IMR-90 (cell line): Measurements from ENCODE around the gene CIROP. TPM values are rescaled to one million over a fixed set of nuclear protein-coding genes. Genes with fewer than 3 reads are reported as not detected.

ENCODE experiments used
- ATAC-seq: fragments of 200-7000 bp; cut with Tn5 transposase; 2 replicates; pipeline ENCODE4 v1.9.1; 2020; ENCODE audit warnings: low read depth, mild to moderate bottlenecking, moderate library complexity
- BruUV-seq: library from RNA; stranded (reverse); fragments of 400-500 nt; replicated peaks from 2 replicates; lab custom pipeline; 2021; lab: Mats Ljungman, UMichigan
- CTCF ChIA-PET: fragments of 300-600 bp; formaldehyde crosslinking; extraction: SDS; loops from one replicate; lab custom pipeline; 2021; ENCODE audit warnings: antibody characterized with exemption; lab: Yijun Ruan, JAX
- POLR2A ChIA-PET: fragments of 300-600 bp; sonication (Branson Sonifier 250); formaldehyde crosslinking; loops from one replicate; lab custom pipeline; 2022; ENCODE audit warnings: antibody characterized with exemption; ENCODE audit not compliant: unreplicated experiment; lab: Charles Lee
- DNase-seq: peaks from one replicate; pipeline ENCODE4 v3.0.0; 2013
- H2AFZ ChIP-seq: replicated peaks from 2 replicates; pipeline ENCODE3; 2013; ENCODE audit warnings: low read length, mild to moderate bottlenecking; ENCODE audit not compliant: poor library complexity
- H2AK5ac ChIP-seq: 2 replicates; pipeline ENCODE4 v1.6.1; 2013; ENCODE audit warnings: low read depth, low read length, inconsistent platforms
- H2AK9ac ChIP-seq: replicated peaks from 2 replicates; pipeline ENCODE3; 2013; ENCODE audit warnings: mild to moderate bottlenecking, low read depth, low read length, moderate library complexity; ENCODE audit not compliant: poor library complexity
- H2BK120ac ChIP-seq: 2 replicates; pipeline ENCODE4 v1.6.1; 2013; ENCODE audit warnings: low read depth, low read length, inconsistent platforms
- H2BK15ac ChIP-seq: 3 replicates; pipeline ENCODE4 v1.6.1; 2013; ENCODE audit warnings: low read depth, low read length, inconsistent platforms
- H2BK20ac ChIP-seq: 2 replicates; pipeline ENCODE4 v1.6.1; 2013; ENCODE audit warnings: low read depth, mild to moderate bottlenecking, inconsistent platforms, low read length, moderate library complexity
- H2BK5ac ChIP-seq: 2 replicates; pipeline ENCODE4 v1.6.1; 2013; ENCODE audit warnings: mild to moderate bottlenecking, low read depth, low read length, inconsistent platforms; ENCODE audit not compliant: poor library complexity, severe bottlenecking
- H3K14ac ChIP-seq: replicated peaks from 2 replicates; pipeline ENCODE4 v1.6.1; 2013; ENCODE audit warnings: low read depth, low read length, inconsistent platforms
- H3K18ac ChIP-seq: 2 replicates; pipeline ENCODE4 v1.6.1; 2013; ENCODE audit warnings: low read depth, low read length, control low read depth
- H3K23ac ChIP-seq: 2 replicates; pipeline ENCODE4 v1.6.1; 2013; ENCODE audit warnings: low read depth, low read length, inconsistent platforms
- H3K27ac ChIP-seq: 2 replicates; pipeline ENCODE4 v1.5.1; 2013; ENCODE audit warnings: mild to moderate bottlenecking, control low read depth, low read length; ENCODE audit not compliant: insufficient read depth
- H3K27me3 ChIP-seq: 2 replicates; pipeline ENCODE4 v1.6.1; 2013; ENCODE audit warnings: low read length; ENCODE audit not compliant: control insufficient read depth, insufficient read depth
- H3K36me3 ChIP-seq: 2 replicates; pipeline ENCODE4 v1.6.1; 2013; ENCODE audit warnings: low read length, mixed read lengths; ENCODE audit not compliant: control insufficient read depth, insufficient read depth
- H3K4ac ChIP-seq: 2 replicates; pipeline ENCODE4 v1.6.1; 2013; ENCODE audit warnings: low read depth, low read length, inconsistent platforms
- H3K4me1 ChIP-seq: 2 replicates; pipeline ENCODE4 v1.6.1; 2013; ENCODE audit warnings: low read length, mixed read lengths; ENCODE audit not compliant: control insufficient read depth, insufficient read depth
- H3K4me2 ChIP-seq: 2 replicates; pipeline ENCODE4 v1.6.1; 2013; ENCODE audit warnings: low read depth, mild to moderate bottlenecking, control low read depth, low read length, moderate library complexity
- H3K4me3 ChIP-seq: 2 replicates; pipeline ENCODE4 v1.5.1; 2013; ENCODE audit warnings: low read depth, mild to moderate bottlenecking, control low read depth, low read length, moderate library complexity; ENCODE audit not compliant: insufficient read depth
- H3K56ac ChIP-seq: 2 replicates; pipeline ENCODE4 v1.6.1; 2013; ENCODE audit warnings: low read length, inconsistent platforms; ENCODE audit not compliant: insufficient read depth; ENCODE audit errors: extremely low read depth
- H3K79me1 ChIP-seq, 2 experiments: 2 replicates each; pipeline ENCODE4 v1.6.1; 2013; ENCODE audit warnings: low read length in 2 of 2, inconsistent platforms in 1 of 2, low read depth in 1 of 2
- H3K9ac ChIP-seq: 2 replicates; pipeline ENCODE4 v1.6.1; 2013; ENCODE audit warnings: low read depth, low read length, control low read depth
- H3K9me1 ChIP-seq: 2 replicates; pipeline ENCODE4 v1.6.1; 2013; ENCODE audit warnings: low read length, inconsistent platforms; ENCODE audit not compliant: insufficient read depth
- H3K9me3 ChIP-seq: 2 replicates; pipeline ENCODE4 v1.6.1; 2013; ENCODE audit warnings: low read length; ENCODE audit not compliant: control insufficient read depth, insufficient read depth
- H4K20me1 ChIP-seq: 2 replicates; pipeline ENCODE4 v1.6.1; 2013; ENCODE audit warnings: low read length, inconsistent platforms; ENCODE audit not compliant: insufficient read depth
- H4K5ac ChIP-seq: 2 replicates; pipeline ENCODE4 v1.6.1; 2013; ENCODE audit warnings: mild to moderate bottlenecking, low read depth, low read length, control low read depth
- H4K8ac ChIP-seq, 2 experiments: 2 replicates each; pipeline ENCODE4 v1.6.1; 2013; ENCODE audit warnings: low read depth in 2 of 2, low read length in 2 of 2, control low read depth in 1 of 2, inconsistent platforms in 1 of 2
- H4K91ac ChIP-seq: 2 replicates; pipeline ENCODE4 v1.6.1; 2013; ENCODE audit warnings: low read depth, low read length, inconsistent platforms; ENCODE audit not compliant: insufficient read depth
- BHLHE40 ChIP-seq: fragments of 150-350 bp; IDR thresholded peaks from 2 replicates; pipeline ENCODE4 v1.6.1; 2016; ENCODE audit warnings: mild to moderate bottlenecking, low read depth, low read length
- CHD1 ChIP-seq: IDR thresholded peaks from 2 replicates; pipeline ENCODE4 v1.6.1; 2012; ENCODE audit warnings: low read depth, low read length, improper control_type of control experiment
- MAZ ChIP-seq: IDR thresholded peaks from 2 replicates; pipeline ENCODE4 v1.6.1; 2012; ENCODE audit warnings: low read depth, mild to moderate bottlenecking, low read length, improper control_type of control experiment, moderate library complexity, borderline replicate concordance
- POLR2A ChIP-seq: IDR thresholded peaks from 2 replicates; pipeline ENCODE4 v1.6.1; 2012; ENCODE audit warnings: mild to moderate bottlenecking, low read depth, low read length
- RAD21 ChIP-seq: IDR thresholded peaks from 2 replicates; pipeline ENCODE4 v1.6.1; 2012; ENCODE audit warnings: low read length, improper control_type of control experiment
- RFX5 ChIP-seq: IDR thresholded peaks from 2 replicates; pipeline ENCODE4 v1.8.0; 2012; ENCODE audit warnings: low read depth, mild to moderate bottlenecking, low read length, moderate library complexity
- SMC3 ChIP-seq: fragments of 150-350 bp; IDR thresholded peaks from 2 replicates; pipeline ENCODE4 v1.6.1; 2016; ENCODE audit warnings: low read depth, mild to moderate bottlenecking, antibody characterized with exemption, low read length, moderate library complexity
- WGBS, 2 experiments: methylation state at CpG; one replicate each; pipeline versions ENCODE4 v1.1.5 to v1.1.7; 2013; ENCODE audit warnings: missing lambda C conversion rate in 2 of 2; ENCODE audit not compliant: insufficient read length in 1 of 2; ENCODE audit errors: extremely low coverage in 2 of 2; 5-methylcytosine and 5-hydroxymethylcytosine counted together
- dilution Hi-C: fragments of 300-500 bp; cut with HindIII; formaldehyde crosslinking; loops from one replicate; pipeline ENCODE4 v1.14.3; 2018; ENCODE audit warnings: low sequenced_read_pairs; ENCODE audit not compliant: unreplicated experiment
- in situ Hi-C: fragments of 300-500 bp; cut with MboI; formaldehyde crosslinking; loops from 3 replicates; pipeline ENCODE4 v1.14.3; 2019; ENCODE audit warnings: low sequenced_read_pairs, inconsistent platforms, mixed read lengths
- intact Hi-C: fragments of 100-400 bp; cut with micrococcal nuclease; formaldehyde crosslinking; loops from 2 replicates; pipeline ENCODE4 v1.10.0; 2022
- polyA plus RNA-seq, 3 experiments: library from polyadenylated mRNA; depleted of rRNA; stranded (reverse); fragments of >200 nt; gene quantifications; 2 replicates each; pipeline ENCODE4 v1.2.3, GENCODE V29; 2012; ENCODE audit warnings: low replicate concordance in 1 of 3
- total RNA-seq: library from RNA; depleted of rRNA; stranded (reverse); fragments of >200 nt; gene quantifications from 2 replicates; pipeline ENCODE4 v1.2.3, GENCODE V29; 2012

Gene CIROP
- total and polyA plus RNA-seq, 2 of the 4 experiments (the other 2 are of a cell fraction), result 0.31 to 0.36 TPM

DNA sequence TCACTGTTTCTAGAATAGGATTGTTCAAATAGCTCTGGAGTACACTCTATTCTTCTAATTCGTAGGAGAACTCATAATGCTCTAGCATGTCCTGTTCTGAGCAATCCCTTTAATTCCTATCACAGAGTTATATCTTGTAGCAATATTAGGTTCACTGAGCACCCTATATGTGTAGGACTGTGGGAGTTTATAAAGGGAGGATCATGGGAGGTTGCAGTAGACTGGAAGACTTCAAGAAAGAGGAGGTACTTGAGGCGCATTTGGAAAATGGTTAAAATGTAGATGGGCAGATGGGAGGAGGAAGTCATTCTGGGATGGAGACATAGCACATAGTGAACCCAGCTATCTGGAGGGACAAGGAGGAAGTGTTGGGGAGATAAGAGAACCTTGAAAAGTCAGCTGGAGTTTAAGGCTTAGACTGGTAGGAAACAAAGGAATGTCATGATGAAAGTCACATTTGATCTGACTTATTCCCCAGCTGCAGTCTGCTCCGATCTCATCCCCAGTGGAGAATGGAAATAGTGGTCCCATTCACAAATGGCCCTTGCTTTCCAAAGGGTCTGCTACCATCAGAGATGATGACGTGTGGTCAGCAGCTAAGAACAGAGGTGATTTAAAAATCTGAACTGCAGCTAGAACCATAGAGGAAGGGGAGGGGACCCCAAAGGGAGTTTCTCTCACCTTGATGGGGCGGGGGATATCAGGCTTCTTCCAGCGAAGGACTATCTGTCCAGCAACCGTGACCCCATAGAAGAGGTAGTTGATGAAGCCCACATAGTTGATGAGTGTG is 24.4 kb upstream of the CIROP start:
- POLR2A ChIA-PET, result no interaction called here
- WGBS, 2 experiments, result 83% methylated on average over 2 of the region's 7 CpGs; no CpG with 5 or more reads in 1 of the 2 experiments
- Histone ChIP-seq H4K91ac (no peak overlapping the region), H3K27me3 (peaks cover 30% of the 10 kb centered on the region), H3K56ac (no peak overlapping the region), H3K36me3 (no peaks in the 10 kb centered on the region), H3K4me2 (no peak overlapping the region), H4K8ac (no peak overlapping the region), H4K20me1 (no peaks in the 10 kb centered on the region), H2BK120ac (no peak overlapping the region), H4K5ac (no peak overlapping the region), H3K9me1 (no peaks in the 10 kb centered on the region), H3K18ac (no peak overlapping the region), H3K9me3 (no peaks in the 10 kb centered on the region), H2BK5ac (no peak overlapping the region), H3K14ac (no peak overlapping the region), H2BK15ac (no peak overlapping the region), H3K4me3 (no peak overlapping the region), H2AFZ (no peak overlapping the region), H2AK9ac (no peak overlapping the region), H2AK5ac (no peak overlapping the region), H2BK20ac (no peak overlapping the region), H3K23ac (no peak overlapping the region), H3K9ac (no peak overlapping the region), H3K4me1 (no peaks in the 10 kb centered on the region), H3K4ac (no peak overlapping the region), H3K27ac (no peak overlapping the region), H3K79me1 (no peaks in the 10 kb centered on the region)
- intact Hi-C loops, result no loop called here
- BruUV-seq, result no TSS peak
- in situ Hi-C loops, result loop anchor here (5.0 kb wide), 1 partner anchor 53 kb away; the partner anchor contains the start of gene SLC7A8
- TF ChIP-seq RFX5 (no peak), SMC3 (no peak), BHLHE40 (no peak), RAD21 (no peak), CHD1 (no peak), MAZ (no peak), POLR2A (no peak)
- dilution Hi-C loops, result no loop called here
- ATAC-seq (no peak), DNase-seq (no peak)
- CTCF ChIA-PET, result interaction anchor here (2.3 kb wide), 1 partner anchor 58 kb away, joined by 9 read pairs; no protein-coding TSS in a partner anchor
